Measurements from ENCODE around the gene GJD2. TPM values are rescaled to one million over a fixed set of nuclear protein-coding genes. Genes with fewer than 3 reads are reported as not detected.

The GJD2 gene
- total RNA-seq, 1 experiment from 2014 or later, result not detected

DNA sequence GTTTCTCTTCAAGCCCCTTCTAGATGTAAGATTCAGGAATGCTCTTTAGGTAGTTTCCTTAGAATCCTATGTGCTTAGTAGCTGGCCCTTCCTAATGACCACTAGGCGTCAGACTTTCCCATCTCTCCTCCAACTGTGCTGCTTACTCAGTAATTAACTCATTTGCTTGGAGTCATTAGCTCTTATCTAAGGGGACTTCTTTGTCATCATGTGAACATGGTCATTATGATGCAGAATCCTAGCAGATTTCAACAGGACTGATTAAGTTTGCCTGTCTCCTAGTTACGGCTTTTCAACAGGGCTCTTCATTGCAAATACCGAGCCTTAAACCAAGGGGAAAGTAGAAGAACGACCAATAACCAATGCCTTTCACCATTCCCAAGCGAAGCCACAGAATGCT is 46.4 kb downstream of the GJD2 start:
- Histone ChIP-seq H4K20me1 (ENCODE audit: low read length) (no peaks in the 10 kb centered on the region), H3K9ac (ENCODE audit: low read length) (no peak overlapping the region), H3F3A (ENCODE audit: low read length, unreplicated experiment) (no peaks in the 10 kb centered on the region), H3K36me3 (ENCODE audit: low read depth, low read length) (no peaks in the 10 kb centered on the region), H3K9me3 (ENCODE audit: low read length) (no peaks in the 10 kb centered on the region), H3K4me1 (ENCODE audit: insufficient read depth, low read length) (peaks cover 13% of the 10 kb centered on the region), H3K79me2 (ENCODE audit: low read length) (no peaks in the 10 kb centered on the region), H3K9me2 (replicated peaks; ENCODE audit: low read length) (no peaks in the 10 kb centered on the region), H2AFZ (ENCODE audit: low read length) (no peak overlapping the region), H3K4me3 (ENCODE audit: low read length) (no peak overlapping the region), H3K27me3 (ENCODE audit: low read length) (peaks cover 36% of the 10 kb centered on the region), H3K27ac (ENCODE audit: low read length) (no peak overlapping the region), H3K4me2 (ENCODE audit: low read length) (no peak overlapping the region)
- TF ChIP-seq EZH2 (IDR thresholded peaks at IDR 0.05; ENCODE audit: low read length, unreplicated experiment) (no peak), EZH2phosphoT487 (IDR thresholded peaks at IDR 0.05; ENCODE audit: borderline replicate concordance, low read length) (no peak)
- TF ChIP-seq, protein P1, sequence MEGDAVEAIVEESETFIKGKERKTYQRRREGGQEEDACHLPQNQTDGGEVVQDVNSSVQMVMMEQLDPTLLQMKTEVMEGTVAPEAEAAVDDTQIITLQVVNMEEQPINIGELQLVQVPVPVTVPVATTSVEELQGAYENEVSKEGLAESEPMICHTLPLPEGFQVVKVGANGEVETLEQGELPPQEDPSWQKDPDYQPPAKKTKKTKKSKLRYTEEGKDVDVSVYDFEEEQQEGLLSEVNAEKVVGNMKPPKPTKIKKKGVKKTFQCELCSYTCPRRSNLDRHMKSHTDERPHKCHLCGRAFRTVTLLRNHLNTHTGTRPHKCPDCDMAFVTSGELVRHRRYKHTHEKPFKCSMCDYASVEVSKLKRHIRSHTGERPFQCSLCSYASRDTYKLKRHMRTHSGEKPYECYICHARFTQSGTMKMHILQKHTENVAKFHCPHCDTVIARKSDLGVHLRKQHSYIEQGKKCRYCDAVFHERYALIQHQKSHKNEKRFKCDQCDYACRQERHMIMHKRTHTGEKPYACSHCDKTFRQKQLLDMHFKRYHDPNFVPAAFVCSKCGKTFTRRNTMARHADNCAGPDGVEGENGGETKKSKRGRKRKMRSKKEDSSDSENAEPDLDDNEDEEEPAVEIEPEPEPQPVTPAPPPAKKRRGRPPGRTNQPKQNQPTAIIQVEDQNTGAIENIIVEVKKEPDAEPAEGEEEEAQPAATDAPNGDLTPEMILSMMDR (conservative IDR thresholded peaks at IDR 0.05; ENCODE audit: low read depth, low read length), result peak; percentile 90
- POLR2A ChIA-PET (ENCODE audit: unreplicated experiment), result no interaction called here
- CTCF ChIA-PET, result interaction anchor here (0.6 to 1.5 kb wide), 9 partner anchors 45 to 261 kb away, joined by 3 to 8 read pairs (median 3); partner anchors contain the start of gene AQR
- DNase-seq (peak; percentile 55), ATAC-seq (peak; percentile 60)
- BruUV-seq (replicated peaks), result no TSS peak
- intact Hi-C loops (cut with micrococcal nuclease), result loop anchor here (1.0 to 2.0 kb wide), 4 partner anchors 78 to 260 kb away; partner anchors contain the start of gene AQR

DNA sequence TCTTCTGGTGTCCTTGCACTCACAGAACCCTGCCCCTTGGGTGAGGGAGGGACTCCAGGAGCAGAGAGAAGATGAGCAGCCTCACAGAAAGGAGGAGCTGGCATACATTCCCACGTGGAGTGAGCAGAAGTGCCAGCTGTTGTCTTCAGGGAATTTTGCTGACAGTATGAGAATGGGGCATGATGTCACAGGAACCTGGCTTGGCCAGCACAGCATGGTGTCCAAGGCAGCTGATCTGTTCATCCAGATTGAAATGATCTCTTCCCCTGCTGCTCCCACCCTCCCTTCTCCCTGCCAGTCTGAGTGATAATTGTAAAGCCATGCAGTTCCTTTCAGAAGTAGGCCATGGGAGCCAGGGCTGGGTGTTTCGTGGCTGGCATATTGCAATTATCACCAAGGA is 53.3 kb downstream of the GJD2 start:
- Histone ChIP-seq H4K20me1 (ENCODE audit: low read length) (no peaks in the 10 kb centered on the region), H3K79me2 (ENCODE audit: low read length) (no peaks in the 10 kb centered on the region), H3K36me3 (ENCODE audit: low read depth, low read length) (no peaks in the 10 kb centered on the region), H3K27me3 (ENCODE audit: low read length) (peaks cover 27% of the 10 kb centered on the region), H3K9me3 (ENCODE audit: low read length) (no peaks in the 10 kb centered on the region), H2AFZ (ENCODE audit: low read length) (no peak overlapping the region), H3K9ac (ENCODE audit: low read length) (no peak overlapping the region), H3K4me2 (ENCODE audit: low read length) (no peak overlapping the region), H3F3A (ENCODE audit: low read length, unreplicated experiment) (no peaks in the 10 kb centered on the region), H3K4me3 (ENCODE audit: low read length) (no peak overlapping the region), H3K27ac (ENCODE audit: low read length) (no peak overlapping the region), H3K9me2 (replicated peaks; ENCODE audit: low read length) (no peaks in the 10 kb centered on the region), H3K4me1 (ENCODE audit: insufficient read depth, low read length) (no peaks in the 10 kb centered on the region)
- DNase-seq, result no peak
- POLR2A ChIA-PET (ENCODE audit: unreplicated experiment), result no interaction called here
- intact Hi-C loops (cut with micrococcal nuclease), result no loop called here
- TF ChIP-seq EZH2 (IDR thresholded peaks at IDR 0.05; ENCODE audit: low read length, unreplicated experiment) (no peak), EZH2phosphoT487 (IDR thresholded peaks at IDR 0.05; ENCODE audit: borderline replicate concordance, low read length) (no peak)
- TF ChIP-seq, protein P1 (conservative IDR thresholded peaks at IDR 0.05; ENCODE audit: low read depth, low read length), result no peak
- CTCF ChIA-PET, result no interaction called here
- no peak for ATAC-seq
- no TSS peak for BruUV-seq (replicated peaks)

Other genes starting within 250 kb of the GJD2 start
- 50.0 and 51.0 TPM in 2 replicates for gene GOLGA8B, start 171.3 kb downstream of the GJD2 start, total RNA-seq (2014; rRNA removed)
- not detected in 2 replicates for gene ACTC1, start 40.6 kb upstream of the GJD2 start, total RNA-seq (2014; rRNA removed)
- gene AQR, start 214.7 kb upstream of the GJD2 start, total RNA-seq (2014; rRNA removed), result 26.1 and 34.2 TPM in 2 replicates
- 26.9 and 27.5 TPM in 2 replicates for gene ZNF770, start 233.3 kb upstream of the GJD2 start, total RNA-seq (2014; rRNA removed)

All from PC-3 (cell line).